Testis (tissue), 2 donors: ENCODE measurements around the gene GRIP2.

Experiments
- POLR2A ChIP-seq: fragments of 450-650 bp; IDR thresholded peaks from one replicate; pipeline ENCODE4 v1.6.1; 2017; ENCODE audit warnings: antibody characterized with exemption, mild to moderate bottlenecking, moderate library complexity
- TF ChIP-seq, protein P1 (sequence below), 3 experiments: fragments of 450-650 bp in 2 of 3; fragments of 200-600 bp in 1 of 3; sonication (generic) in 1 of 3; IDR thresholded peaks; one replicate each; pipeline ENCODE4 v1.5.1; 2016 to 2019; ENCODE audit warnings: antibody characterized with exemption in 3 of 3, mild to moderate bottlenecking in 2 of 3, moderate library complexity in 1 of 3

DNA sequence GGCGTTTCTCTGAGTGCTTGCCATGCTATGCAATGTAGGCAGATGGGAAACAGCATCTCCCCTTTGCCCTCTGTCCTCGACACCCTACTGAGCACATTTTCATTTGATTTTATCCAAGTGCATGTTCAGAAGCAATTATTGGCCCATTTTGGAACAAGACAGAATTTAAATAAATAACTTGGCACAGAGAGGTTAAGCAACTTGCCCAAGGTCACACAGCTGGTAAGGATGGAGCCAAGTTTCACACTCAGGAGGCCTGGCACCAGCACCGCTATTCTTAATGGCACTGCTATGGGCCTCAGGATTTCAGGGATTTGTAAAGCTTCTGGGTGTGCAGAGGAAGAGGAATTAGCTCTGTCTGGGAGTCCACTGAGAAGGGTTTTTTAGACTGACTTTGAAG lies 2.5 kb upstream of the GRIP2 start:
- TF ChIP-seq, protein P1, sequence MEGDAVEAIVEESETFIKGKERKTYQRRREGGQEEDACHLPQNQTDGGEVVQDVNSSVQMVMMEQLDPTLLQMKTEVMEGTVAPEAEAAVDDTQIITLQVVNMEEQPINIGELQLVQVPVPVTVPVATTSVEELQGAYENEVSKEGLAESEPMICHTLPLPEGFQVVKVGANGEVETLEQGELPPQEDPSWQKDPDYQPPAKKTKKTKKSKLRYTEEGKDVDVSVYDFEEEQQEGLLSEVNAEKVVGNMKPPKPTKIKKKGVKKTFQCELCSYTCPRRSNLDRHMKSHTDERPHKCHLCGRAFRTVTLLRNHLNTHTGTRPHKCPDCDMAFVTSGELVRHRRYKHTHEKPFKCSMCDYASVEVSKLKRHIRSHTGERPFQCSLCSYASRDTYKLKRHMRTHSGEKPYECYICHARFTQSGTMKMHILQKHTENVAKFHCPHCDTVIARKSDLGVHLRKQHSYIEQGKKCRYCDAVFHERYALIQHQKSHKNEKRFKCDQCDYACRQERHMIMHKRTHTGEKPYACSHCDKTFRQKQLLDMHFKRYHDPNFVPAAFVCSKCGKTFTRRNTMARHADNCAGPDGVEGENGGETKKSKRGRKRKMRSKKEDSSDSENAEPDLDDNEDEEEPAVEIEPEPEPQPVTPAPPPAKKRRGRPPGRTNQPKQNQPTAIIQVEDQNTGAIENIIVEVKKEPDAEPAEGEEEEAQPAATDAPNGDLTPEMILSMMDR (IDR thresholded peaks at IDR 0.05), result no peak
- no peak for TF ChIP-seq POLR2A
